Heart right ventricle (tissue), 16 donors: ENCODE data around the gene ANAPC1. TPM values are rescaled to one million over a fixed set of nuclear protein-coding genes. Genes with fewer than 3 reads are reported as not detected.
"Not testable (repeated sequence)": the region's sequence is repeated elsewhere in the genome, so short reads cannot be mapped to it uniquely, and the experiment has no call there.

Experiments
- ATAC-seq, 8 donors: fragments of 200-7000 bp; cut with Tn5 transposase; one replicate each; pipeline ENCODE4 v1.9.1; 2020; ENCODE audit warnings: mild to moderate bottlenecking in 8 of 8, moderate library complexity in 8 of 8, moderate number of reproducible peaks in 1 of 8
- DNase-seq, 2 donors: peaks; one replicate each; pipeline ENCODE4 v3.0.0-alpha.2; 2020
- H3K27ac ChIP-seq, 10 donors: fragments of 200-600 bp; sonication (generic) in 2 of 10; one replicate each; pipeline versions ENCODE4 v1.5.0 to v1.8.0; 2020 to 2022; ENCODE audit warnings: mild to moderate bottlenecking in 3 of 10
- H3K27me3 ChIP-seq, 7 donors: fragments of 200-600 bp; one replicate each; pipeline ENCODE4 v1.8.0; 2021 to 2022; ENCODE audit warnings: mild to moderate bottlenecking in 2 of 7
- H3K36me3 ChIP-seq, 9 donors: fragments of 200-600 bp; sonication (generic) in 1 of 9; one replicate each; pipeline versions ENCODE4 v1.5.0 to v1.8.0; 2020 to 2022; ENCODE audit warnings: mild to moderate bottlenecking in 2 of 9
- H3K4me1 ChIP-seq, 9 donors: fragments of 200-600 bp; sonication (generic) in 1 of 9; one replicate each; pipeline versions ENCODE4 v1.5.0 to v1.8.0; 2020 to 2022; ENCODE audit warnings: mild to moderate bottlenecking in 4 of 9
- H3K4me3 ChIP-seq, 10 donors: fragments of 200-600 bp; sonication (generic) in 2 of 10; one replicate each; pipeline versions ENCODE4 v1.5.0 to v1.8.0; 2020 to 2022; ENCODE audit warnings: mild to moderate bottlenecking in 7 of 10, moderate library complexity in 2 of 10
- H3K9me3 ChIP-seq, 11 donors: fragments of 200-600 bp in 10 of 11; sonication (generic) in 2 of 11; one replicate each; pipeline versions ENCODE4 v1.5.0 to v1.8.0; 2013 to 2022; ENCODE audit warnings: mild to moderate bottlenecking in 2 of 11, control low read depth in 1 of 11, moderate library complexity in 1 of 11
- WGBS, 2 donors: extraction: QIAGEN DNeasy Blood & Tissue Kit; methylation state at CpG; one replicate each; pipeline ENCODE4 v1.1.7; 2013; ENCODE audit warnings: inconsistent platforms in 1 of 2; 5-methylcytosine and 5-hydroxymethylcytosine counted together
- intact Hi-C, 10 donors: fragments of 100-400 bp; cut with DNase I; formaldehyde crosslinking; loops; one replicate each; pipeline versions ENCODE4 v1.11.1 to v1.14.2; 2022
- polyA plus RNA-seq, 2 donors: library from polyadenylated mRNA; stranded (reverse); fragments of 200-250 nt; gene quantifications; one replicate each; pipeline ENCODE4 v1.2.3, GENCODE V29; 2013
- total RNA-seq, 10 donors: library from RNA; stranded (reverse); fragmentation: NEBNext Ultra II Directional in 3 of 10; extraction: Animal tissue kit (Norgen Biotek cat#: 25700) in 3 of 10; gene quantifications; one replicate each; pipeline versions ENCODE4 v1.2.1 to v1.2.4, GENCODE V29; 2021 to 2023
- TF ChIP-seq, protein P1 (sequence below), 9 donors: fragments of 200-600 bp; sonication (generic) in 2 of 9; IDR thresholded peaks; one replicate each; pipeline versions ENCODE4 v1.5.0 to v1.8.0; 2021 to 2022; ENCODE audit warnings: antibody characterized with exemption in 9 of 9, mild to moderate bottlenecking in 5 of 9, moderate library complexity in 1 of 9
- donor health status: Arrhythmogenic right ventricular cardiomyopathy.
- donor health status: ischemic (EF 13 %, LVEDD 7.1; RV severe dilation, severe dysfunction).
- donor health status: healthy with polysubstance abuse.
- donor health status: DM: no; HTN: yes; CAD: no.
- donor health status: DM: no; HTN: no; CAD: no.
- donor health status: ischemic (EF 25% LVEDD 6.9; RV normal size, moderate dysfunction).
- donor health status: ischemic (EF 25% LVEDD 5.7; RV mildly dilated, moderate dysfunction).
- donor health status: healthy.
- donor health status: DM: yes; HTN: yes; CAD: no.
- donor health status: Ischemic cardiomyopathy.
- donor health status: ischemic (EF 35%, LVEDD 5.7; RV mildly dilated, moderate dysfunction).
- donor health status: nonischemic (EF 11% LVEDD 7.7; RV severe dilation, severe dysfunction).
- donor health status: DM: yes; HTN: yes; CAD: no.
- donor health status: PGD.
- donor health status: ischemic (EF 29% LVEDD 5.4; RV normal size, mild dysfunction).
- donor health status: nonischemic (EF 23%, LVEDD 6.1; RV moderate dilation, normal function).

Gene ANAPC1
- total and polyA plus RNA-seq, 12 donors, result 3.9 to 23.2 (median 18.6) TPM

GRCh38 chr2:111884592-111884964 is 585 bp upstream of the ANAPC1 start:
- DNase-seq (no peak), ATAC-seq (peak in 6 of 8 donors; percentile 6 to 39 (median 26))
- Histone ChIP-seq H3K4me1 (peaks cover 0 to 21% (median 13%) of the 10 kb centered on the region in 9 donors), H3K4me3 (peak overlapping the region; percentile 81 to 100 (median 96)), H3K27ac (peak overlapping the region in 9 of 10 donors; percentile 58 to 91 (median 79)), H3K36me3 (peaks cover 0 to 13% (median 4%) of the 10 kb centered on the region in 9 donors), H3K27me3 (no peaks in the 10 kb centered on the region), H3K9me3 (no peaks in the 10 kb centered on the region)
- 17 to 20% methylated on average over 11 of the region's 11 CpGs for WGBS, 2 donors
- TF ChIP-seq, protein P1, sequence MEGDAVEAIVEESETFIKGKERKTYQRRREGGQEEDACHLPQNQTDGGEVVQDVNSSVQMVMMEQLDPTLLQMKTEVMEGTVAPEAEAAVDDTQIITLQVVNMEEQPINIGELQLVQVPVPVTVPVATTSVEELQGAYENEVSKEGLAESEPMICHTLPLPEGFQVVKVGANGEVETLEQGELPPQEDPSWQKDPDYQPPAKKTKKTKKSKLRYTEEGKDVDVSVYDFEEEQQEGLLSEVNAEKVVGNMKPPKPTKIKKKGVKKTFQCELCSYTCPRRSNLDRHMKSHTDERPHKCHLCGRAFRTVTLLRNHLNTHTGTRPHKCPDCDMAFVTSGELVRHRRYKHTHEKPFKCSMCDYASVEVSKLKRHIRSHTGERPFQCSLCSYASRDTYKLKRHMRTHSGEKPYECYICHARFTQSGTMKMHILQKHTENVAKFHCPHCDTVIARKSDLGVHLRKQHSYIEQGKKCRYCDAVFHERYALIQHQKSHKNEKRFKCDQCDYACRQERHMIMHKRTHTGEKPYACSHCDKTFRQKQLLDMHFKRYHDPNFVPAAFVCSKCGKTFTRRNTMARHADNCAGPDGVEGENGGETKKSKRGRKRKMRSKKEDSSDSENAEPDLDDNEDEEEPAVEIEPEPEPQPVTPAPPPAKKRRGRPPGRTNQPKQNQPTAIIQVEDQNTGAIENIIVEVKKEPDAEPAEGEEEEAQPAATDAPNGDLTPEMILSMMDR (IDR thresholded peaks at IDR 0.05), result peak in 1 of 9 donors; percentile 1
- intact Hi-C loops, result no loop called here

GRCh38 chr2:111872806-111873205 is 11.2 kb downstream of the ANAPC1 start:
- DNase-seq, ATAC-seq, H3K4me3 ChIP-seq, intact Hi-C loops, H3K4me1 ChIP-seq, H3K27me3 ChIP-seq, H3K27ac ChIP-seq, H3K9me3 ChIP-seq: not testable (repeated sequence)
- WGBS, 2 donors, result 93 to 96% methylated on average over 2 of the region's 2 CpGs
- peaks cover 0 to 83% (median 0%) of the 10 kb centered on the region in 9 donors for H3K36me3 ChIP-seq

DNA sequence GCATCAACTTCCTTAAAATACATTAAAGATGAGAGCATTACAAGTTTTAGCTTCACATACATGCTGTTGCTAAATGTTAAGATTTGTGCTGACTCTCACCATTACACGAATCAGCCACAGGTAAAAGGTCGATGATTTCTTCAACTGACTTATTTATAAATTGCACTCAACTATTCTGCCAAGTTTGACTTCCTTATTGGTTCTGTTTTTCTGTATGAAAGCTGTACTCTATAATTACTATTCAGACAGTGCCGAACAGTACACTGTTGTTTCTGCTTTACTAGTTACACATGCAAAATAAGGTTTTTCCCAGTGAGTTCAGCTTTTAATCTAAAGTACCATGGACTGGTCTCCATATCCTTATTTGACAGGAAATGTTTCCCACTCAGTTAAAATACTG is 18.9 kb downstream of the ANAPC1 start:
- H3K9me3 ChIP-seq, ATAC-seq, DNase-seq, H3K27me3 ChIP-seq, intact Hi-C loops, H3K4me3 ChIP-seq, H3K4me1 ChIP-seq, H3K27ac ChIP-seq: not testable (repeated sequence)
- H3K36me3 ChIP-seq, result peaks cover 0 to 76% (median 0%) of the 10 kb centered on the region in 9 donors
- 0 to 38% methylated on average over 1 of the region's 3 CpGs for WGBS, 2 donors

DNA sequence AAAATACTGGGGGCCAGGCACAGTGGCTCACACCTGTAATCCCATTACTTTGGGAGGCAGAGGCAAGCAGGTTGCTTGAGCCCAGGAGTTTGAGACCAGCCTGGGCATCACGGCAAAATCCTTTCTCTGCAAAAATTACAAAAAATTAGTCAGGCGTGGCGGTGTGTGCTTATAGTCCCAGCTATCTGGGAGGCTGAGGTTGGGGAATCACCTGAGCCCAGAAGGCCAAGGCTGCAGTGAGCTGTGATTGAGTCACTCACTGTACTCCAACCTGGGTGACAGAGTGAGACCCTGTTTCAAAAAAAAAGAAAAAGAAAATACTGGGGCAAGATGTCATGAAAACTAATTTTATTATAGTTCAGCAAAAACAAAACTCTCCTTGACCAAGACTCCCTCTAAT is 24.0 kb downstream of the ANAPC1 start:
- H3K4me1 ChIP-seq, H3K27ac ChIP-seq, H3K27me3 ChIP-seq, H3K4me3 ChIP-seq, DNase-seq, intact Hi-C loops, ATAC-seq, H3K9me3 ChIP-seq: not testable (repeated sequence)
- WGBS, 2 donors, result 32 to 78% methylated on average over 3 of the region's 3 CpGs
- H3K36me3 ChIP-seq, result peaks cover 0 to 76% (median 9%) of the 10 kb centered on the region in 9 donors

- DNase-seq, H3K4me3 ChIP-seq, H3K27ac ChIP-seq, H3K9me3 ChIP-seq, H3K4me1 ChIP-seq, H3K27me3 ChIP-seq, intact Hi-C loops: not testable (repeated sequence)
- peaks cover 0 to 68% (median 9%) of the 10 kb centered on the region in 9 donors for H3K36me3 ChIP-seq
- 77 to 87% methylated on average over 3 of the region's 3 CpGs for WGBS, 2 donors
- ATAC-seq, result peak in 5 of 8 donors; percentile 44 to 59 (median 53)
These were observed 31.4 kb downstream of the ANAPC1 start for GRCh38 chr2:111852544-111852943.

DNA sequence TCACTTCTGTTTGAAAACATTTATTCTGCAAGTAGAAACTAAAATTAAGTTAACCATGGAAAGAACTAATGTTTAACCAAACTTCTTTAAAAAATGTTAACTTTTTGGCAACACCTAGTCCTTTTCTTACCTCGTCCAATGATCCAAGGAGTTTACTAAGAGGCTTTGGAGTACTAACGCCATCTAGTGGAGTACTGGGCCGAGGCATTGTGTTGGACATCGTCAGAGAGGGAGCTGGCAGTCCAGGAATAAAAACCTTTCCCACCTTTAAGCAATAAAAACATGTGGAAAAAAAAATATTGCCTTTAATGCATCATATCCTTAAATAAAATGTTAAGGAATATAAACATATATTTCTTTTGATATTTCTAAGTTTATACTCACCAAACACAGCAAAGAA is 33.3 kb downstream of the ANAPC1 start:
- H3K27ac ChIP-seq, H3K4me1 ChIP-seq, H3K27me3 ChIP-seq, H3K4me3 ChIP-seq, H3K9me3 ChIP-seq, intact Hi-C loops: not testable (repeated sequence)
- peaks cover 0 to 64% (median 0%) of the 10 kb centered on the region in 9 donors for H3K36me3 ChIP-seq
- WGBS, 2 donors, result 8 to 16% methylated on average over 4 of the region's 4 CpGs
- peak in 1 of 2 donors; percentile 7 for DNase-seq
- ATAC-seq, result peak in 5 of 8 donors; percentile 47 to 70 (median 63)
- TF ChIP-seq, protein P1 (IDR thresholded peaks at IDR 0.05), result peak in 8 of 9 donors; percentile 29 to 60 (median 52)

DNA sequence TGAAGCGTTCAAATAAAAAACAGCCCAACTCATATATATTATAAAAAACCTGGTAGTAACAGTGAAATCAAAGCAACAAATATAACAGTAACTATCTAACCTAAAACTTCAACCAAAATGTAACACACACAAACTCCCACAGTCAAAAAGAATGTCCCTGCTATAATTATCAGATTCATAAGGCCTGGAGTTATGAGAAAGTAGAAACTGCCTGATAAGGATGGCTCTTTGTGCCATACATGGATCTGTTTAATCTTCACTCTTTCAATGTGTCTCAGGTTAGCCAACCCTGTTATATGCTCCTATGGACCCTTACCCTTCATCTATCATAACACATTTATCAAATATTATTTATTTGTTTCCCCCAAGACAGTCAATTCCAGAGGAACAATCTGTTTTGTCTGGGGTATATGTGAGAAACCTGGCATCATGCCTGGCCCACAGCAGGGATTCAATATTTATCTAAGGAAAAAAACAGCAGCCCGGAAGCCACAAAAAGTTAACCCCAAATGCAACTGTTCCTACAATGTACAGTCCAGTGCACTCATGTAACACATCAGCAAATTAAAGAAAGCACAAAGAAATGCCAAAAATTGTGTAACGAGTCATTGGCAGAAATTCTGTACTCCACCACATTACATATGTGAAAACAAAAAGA is 44.2 kb downstream of the ANAPC1 start:
- H3K27me3 ChIP-seq, H3K9me3 ChIP-seq, intact Hi-C loops, DNase-seq, H3K4me3 ChIP-seq: not testable (repeated sequence)
- H3K27ac ChIP-seq, result peak overlapping the region in 2 of 10 donors; percentile 19 to 39
- ATAC-seq, result peak in 2 of 8 donors; percentile 39 to 60
- 45 to 52% methylated on average over 2 to 3 of the region's 3 CpGs for WGBS, 2 donors
- H3K36me3 ChIP-seq, result peaks cover 0 to 61% (median 6%) of the 10 kb centered on the region in 9 donors
- H3K4me1 ChIP-seq, result peaks cover 0 to 16% (median 6%) of the 10 kb centered on the region in 9 donors

DNA sequence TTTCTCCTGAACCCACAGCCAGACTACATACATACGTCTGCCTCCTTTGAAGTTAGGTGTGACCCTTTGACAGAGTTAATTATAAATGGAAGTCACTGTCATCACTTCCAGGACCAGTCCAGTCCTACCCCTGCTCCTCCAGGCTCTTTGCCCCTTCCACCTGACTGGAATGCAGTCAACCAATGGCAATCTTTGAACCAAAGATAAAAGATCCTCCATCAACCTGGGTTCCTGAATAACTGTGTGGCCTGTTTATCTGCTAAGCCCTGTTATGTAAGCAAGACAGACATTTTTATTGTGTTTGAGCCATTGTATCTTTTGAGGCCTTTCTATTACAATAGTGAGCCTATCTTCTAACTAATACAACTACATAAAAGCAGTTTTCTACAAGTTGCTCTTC is 45.0 kb downstream of the ANAPC1 start:
- H3K4me3 ChIP-seq, H3K9me3 ChIP-seq, intact Hi-C loops, H3K27me3 ChIP-seq, DNase-seq: not testable (repeated sequence)
- Histone ChIP-seq H3K36me3 (peaks cover 0 to 64% (median 5%) of the 10 kb centered on the region in 9 donors), H3K27ac (peak overlapping the region in 1 of 10 donors; percentile 19), H3K4me1 (peaks cover 0 to 16% (median 6%) of the 10 kb centered on the region in 9 donors)
- peak in 1 of 8 donors; percentile 46 for ATAC-seq
- 33 to 62% methylated on average over 1 of the region's 1 CpG for WGBS, 2 donors

DNA sequence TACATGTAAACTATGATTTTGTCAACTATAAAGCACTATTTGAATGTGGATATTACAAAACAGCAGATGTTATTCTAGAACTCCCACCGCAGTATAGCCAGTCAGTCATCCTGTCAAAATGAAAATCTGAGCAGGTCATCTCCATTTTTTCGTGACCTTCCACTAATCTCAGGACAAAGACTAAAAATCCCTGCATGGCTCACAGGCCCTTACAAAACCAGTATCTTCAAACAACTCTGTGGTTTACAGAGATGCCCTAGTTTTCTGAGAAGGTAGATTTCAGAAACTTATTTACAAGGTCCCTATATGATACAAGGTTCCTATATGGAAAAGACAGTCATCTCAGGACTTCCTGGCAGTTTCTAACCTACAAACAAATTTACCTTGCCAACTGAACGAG is 49.8 kb downstream of the ANAPC1 start:
- H3K27ac ChIP-seq, DNase-seq, H3K4me3 ChIP-seq, ATAC-seq, intact Hi-C loops, H3K27me3 ChIP-seq, H3K9me3 ChIP-seq, H3K4me1 ChIP-seq: not testable (repeated sequence)
- 92% methylated on average over 3 of the region's 3 CpGs for WGBS, 2 donors
- H3K36me3 ChIP-seq, result peaks cover 0 to 83% (median 12%) of the 10 kb centered on the region in 9 donors
